NT2/D1 (cell line): ENCODE results near the gene UBE3D.
"Not testable (repeated sequence)": the region's sequence is repeated elsewhere in the genome, so short reads cannot be mapped to it uniquely, and the experiment has no call there.

Experiments used
- DNase-seq: peaks from one replicate; pipeline ENCODE4 v3.0.0-alpha.2; 2011; ENCODE audit warnings: low read depth, low spot score
- H3K27me3 ChIP-seq: 2 replicates; pipeline ENCODE4 v1.6.0; 2011; ENCODE audit warnings: mild to moderate bottlenecking; ENCODE audit not compliant: insufficient read length, insufficient read depth
- H3K36me3 ChIP-seq: 2 replicates; pipeline ENCODE4 v1.6.1; 2011; ENCODE audit warnings: mild to moderate bottlenecking, low read length, mixed read lengths; ENCODE audit not compliant: insufficient read depth, insufficient read length
- H3K4me1 ChIP-seq: 2 replicates; pipeline ENCODE4 v1.5.1; 2011; ENCODE audit not compliant: insufficient read depth, insufficient read length
- H3K4me3 ChIP-seq: 2 replicates; pipeline ENCODE4 v1.5.1; 2011; ENCODE audit warnings: low read depth; ENCODE audit not compliant: insufficient read length
- H3K9ac ChIP-seq: 2 replicates; pipeline ENCODE4 v1.6.0; 2011; ENCODE audit warnings: low read depth; ENCODE audit not compliant: insufficient read length
- H3K9me3 ChIP-seq: 2 replicates; pipeline ENCODE4 v1.5.1; 2011; ENCODE audit warnings: mild to moderate bottlenecking, low read length; ENCODE audit not compliant: insufficient read depth
- SUZ12 ChIP-seq: IDR thresholded peaks from 2 replicates; pipeline ENCODE4 v1.6.1; 2011; ENCODE audit not compliant: insufficient read length, insufficient read depth; ENCODE audit errors: extremely low read depth
- YY1 ChIP-seq: IDR thresholded peaks from 2 replicates; pipeline ENCODE4 v1.6.1; 2011; ENCODE audit not compliant: insufficient read length, insufficient read depth
- ZNF274 ChIP-seq: IDR thresholded peaks from 2 replicates; pipeline ENCODE4 v1.6.1; 2011; ENCODE audit warnings: mild to moderate bottlenecking, low read depth, low read length

UBE3D gene

DNA sequence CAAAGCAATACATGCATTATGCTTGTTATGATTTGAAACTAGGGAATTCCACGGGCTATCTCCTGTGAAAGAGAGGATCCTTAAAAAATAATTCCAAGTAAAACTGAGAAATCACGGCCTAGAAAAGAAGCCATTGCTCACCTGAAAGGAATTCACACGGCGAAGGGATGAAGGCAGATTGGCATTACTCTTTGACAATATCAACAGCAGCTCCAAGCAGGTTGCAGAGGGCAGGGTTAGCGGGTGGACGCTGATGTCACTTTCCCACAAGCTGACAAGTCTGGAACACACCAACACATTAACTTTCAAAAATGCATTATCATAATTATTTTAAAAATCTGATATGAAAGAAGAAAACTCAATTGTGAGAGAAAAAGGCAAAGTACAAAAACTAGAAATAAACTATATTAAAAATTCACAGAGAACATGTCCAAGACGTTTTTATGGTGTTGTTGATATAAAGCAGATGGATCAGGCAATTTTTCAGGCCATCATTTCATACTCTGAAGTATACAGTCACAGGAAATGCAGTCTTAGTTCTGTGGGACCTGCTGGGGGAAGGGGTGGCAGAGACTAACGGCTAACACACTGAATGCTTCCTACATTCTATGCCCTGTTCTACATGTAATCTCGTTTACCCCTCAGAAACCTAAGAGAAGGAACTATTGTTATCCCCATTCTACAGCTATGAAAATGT, 108.3 kb downstream of the UBE3D start:
- no peak for DNase-seq

DNA sequence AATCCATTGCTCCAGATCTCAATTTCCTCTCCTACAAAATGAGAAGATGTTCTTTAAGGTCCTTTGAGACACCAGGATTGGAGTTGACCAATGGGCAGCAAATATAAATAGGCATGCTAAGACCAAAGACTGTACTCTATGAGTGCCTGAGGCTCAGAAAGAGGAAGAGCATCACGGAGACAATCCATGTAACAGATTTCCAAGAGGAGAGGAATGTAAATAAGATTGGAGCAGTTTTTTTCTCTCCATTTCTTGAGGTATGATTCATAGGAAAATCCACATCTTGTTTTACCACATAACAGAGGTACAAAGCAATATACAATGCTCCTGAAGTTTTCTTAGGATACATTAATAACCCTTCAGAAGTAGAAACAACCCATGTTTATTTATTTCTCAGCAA, 109.8 kb downstream of the UBE3D start:
- Histone ChIP-seq H3K27me3 (no peaks in the 10 kb centered on the region), H3K4me3 (no peak overlapping the region), H3K9me3 (no peaks in the 10 kb centered on the region), H3K4me1 (no peaks in the 10 kb centered on the region), H3K36me3 (peaks cover 11% of the 10 kb centered on the region), H3K9ac (no peak overlapping the region)
- no peak for TF ChIP-seq SUZ12
- TF ChIP-seq ZNF274: no peak
- no peak for DNase-seq

More for the DNA sequence above, 108.3 kb downstream of the UBE3D start:
- H3K4me3 ChIP-seq: no peak overlapping the region
- H3K9ac ChIP-seq: no peak overlapping the region
- no peaks in the 10 kb centered on the region for H3K4me1 ChIP-seq
- H3K27me3 ChIP-seq: no peaks in the 10 kb centered on the region
- H3K36me3 ChIP-seq: peaks cover 5% of the 10 kb centered on the region
- no peaks in the 10 kb centered on the region for H3K9me3 ChIP-seq
- TF ChIP-seq ZNF274 (no peak), SUZ12 (no peak), YY1 (no peak)

DNA sequence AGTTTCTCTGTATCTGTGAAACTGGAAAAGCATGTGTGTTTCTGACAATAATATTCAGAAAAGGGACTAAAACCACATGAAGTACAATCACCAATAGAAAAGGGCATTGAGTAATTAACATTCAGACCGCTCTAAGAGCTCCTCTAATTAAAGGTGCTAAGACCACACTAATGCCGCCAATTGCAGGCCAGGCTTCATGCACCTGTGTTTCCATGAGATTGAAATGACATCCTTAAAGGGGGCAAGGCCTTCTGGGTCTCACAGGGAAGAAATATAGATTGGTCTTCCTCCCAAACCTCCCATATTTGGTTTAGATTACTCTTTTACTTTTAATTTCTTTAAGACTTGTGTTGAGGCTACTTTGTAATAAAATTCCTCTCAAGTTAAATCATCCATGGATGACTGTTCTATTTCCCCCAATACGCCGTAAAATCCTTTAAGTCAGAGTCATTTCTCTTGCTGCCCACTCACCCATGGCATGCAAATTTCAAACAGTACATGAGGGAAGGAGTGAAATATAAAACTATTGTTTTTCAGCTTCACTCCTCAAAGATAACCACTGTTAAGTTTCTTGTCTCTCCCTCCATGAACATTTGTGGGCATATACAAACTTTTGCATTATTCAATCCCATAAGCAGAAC, 110.6 kb downstream of the UBE3D start:
- no peak for DNase-seq
- TF ChIP-seq SUZ12: no peak
- TF ChIP-seq YY1: no peak
- Histone ChIP-seq H3K4me1 (no peaks in the 10 kb centered on the region), H3K36me3 (peaks cover 11% of the 10 kb centered on the region), H3K9me3 (no peaks in the 10 kb centered on the region), H3K9ac (no peak overlapping the region), H3K27me3 (no peaks in the 10 kb centered on the region), H3K4me3 (no peak overlapping the region)

DNA sequence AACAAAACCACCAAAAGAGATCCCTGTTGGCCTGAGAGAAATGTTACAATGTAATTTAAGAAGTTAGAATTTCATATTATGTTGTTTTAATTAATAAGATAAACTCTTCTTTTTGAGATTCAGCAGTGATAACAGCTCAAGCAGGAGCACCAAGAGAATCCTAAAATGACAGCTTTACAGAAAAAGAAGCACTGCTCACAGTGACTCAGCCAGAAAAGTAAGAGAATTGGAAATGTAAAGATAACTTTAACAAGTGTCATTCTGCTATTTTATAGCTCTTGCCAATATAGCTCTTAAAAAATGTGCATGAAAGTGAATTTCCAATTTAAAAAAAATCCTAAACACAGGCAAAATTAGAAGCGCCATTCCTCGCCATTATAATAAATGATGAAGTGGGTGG, 111.3 kb downstream of the UBE3D start:
- H3K36me3 ChIP-seq: peaks cover 11% of the 10 kb centered on the region
- H3K9ac ChIP-seq: no peak overlapping the region
- no peaks in the 10 kb centered on the region for H3K27me3 ChIP-seq
- H3K4me1 ChIP-seq: no peaks in the 10 kb centered on the region
- no peaks in the 10 kb centered on the region for H3K9me3 ChIP-seq
- no peak overlapping the region for H3K4me3 ChIP-seq
- TF ChIP-seq SUZ12: no peak
- no peak for TF ChIP-seq YY1
- no peak for TF ChIP-seq ZNF274
- DNase-seq: no peak

DNA sequence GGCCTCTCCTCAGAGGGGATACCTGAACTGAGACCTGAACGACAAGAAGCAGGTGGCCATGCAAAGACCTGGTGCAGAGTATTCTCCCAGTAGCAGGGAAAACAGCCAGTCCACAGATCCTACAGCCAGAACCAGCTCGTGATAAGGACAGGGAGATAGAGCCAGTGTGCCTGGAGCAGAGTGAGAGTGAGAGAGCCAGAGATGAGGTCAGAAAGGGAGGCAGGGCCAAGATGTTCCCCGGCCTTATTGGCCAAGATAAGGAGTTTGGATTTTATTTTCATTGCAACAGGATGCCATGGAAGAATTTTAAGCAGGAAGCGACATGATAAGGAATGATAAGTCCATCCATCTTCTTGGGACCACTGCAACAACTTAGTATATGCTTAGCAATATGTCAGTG, 111.8 kb downstream of the UBE3D start:
- no peaks in the 10 kb centered on the region for H3K27me3 ChIP-seq
- no peaks in the 10 kb centered on the region for H3K9me3 ChIP-seq
- no peak overlapping the region for H3K4me3 ChIP-seq
- H3K9ac ChIP-seq: no peak overlapping the region
- DNase-seq: no peak
- peaks cover 11% of the 10 kb centered on the region for H3K36me3 ChIP-seq
- TF ChIP-seq SUZ12 (no peak), YY1 (no peak), ZNF274 (no peak)
- no peaks in the 10 kb centered on the region for H3K4me1 ChIP-seq

DNA sequence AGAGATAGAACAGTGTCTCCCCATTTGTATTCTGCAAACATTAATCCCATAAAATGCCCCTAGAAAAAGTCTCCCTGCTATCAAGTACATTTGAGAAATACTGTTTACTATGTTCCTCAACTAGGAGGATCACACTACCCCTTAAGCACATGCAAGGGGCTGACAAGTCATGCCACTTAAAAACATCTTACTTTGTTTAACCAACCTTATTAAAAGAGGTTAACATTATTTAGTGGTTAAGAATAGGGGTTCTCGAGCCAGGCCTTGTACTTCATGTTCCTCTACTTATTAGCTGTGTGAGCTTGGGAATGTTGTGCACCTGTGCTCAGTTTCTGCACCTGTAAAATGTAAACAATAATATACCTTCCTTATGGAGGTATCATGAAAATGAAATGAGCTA, 113.7 kb downstream of the UBE3D start:
- no peak overlapping the region for H3K4me3 ChIP-seq
- H3K27me3 ChIP-seq: no peaks in the 10 kb centered on the region
- no peak overlapping the region for H3K9ac ChIP-seq
- H3K4me1 ChIP-seq: no peaks in the 10 kb centered on the region
- H3K9me3 ChIP-seq: no peaks in the 10 kb centered on the region
- peaks cover 11% of the 10 kb centered on the region for H3K36me3 ChIP-seq
- no peak for TF ChIP-seq SUZ12
- TF ChIP-seq ZNF274: no peak
- no peak for TF ChIP-seq YY1
- no peak for DNase-seq

DNA sequence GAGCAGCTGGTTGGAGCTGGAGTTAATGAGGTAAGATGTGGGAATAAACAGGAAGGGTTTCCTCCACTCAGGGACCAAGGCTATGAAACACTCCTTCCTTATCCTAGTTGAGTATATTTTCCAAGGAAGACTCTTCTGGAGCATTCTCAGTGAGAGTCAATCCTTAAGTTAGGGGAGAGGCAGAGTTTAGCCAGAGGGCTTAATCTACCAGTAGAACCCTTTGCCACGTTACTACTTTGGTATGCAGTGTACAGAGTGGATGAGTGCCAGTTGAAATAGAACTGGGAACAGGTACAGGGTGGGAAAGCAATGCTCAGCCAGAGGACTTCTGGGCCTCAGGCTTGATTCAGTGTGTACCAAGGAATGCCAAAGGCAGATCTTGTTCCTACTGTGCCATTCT, 114.3 kb downstream of the UBE3D start:
- Histone ChIP-seq H3K9me3 (no peaks in the 10 kb centered on the region), H3K36me3 (peaks cover 9% of the 10 kb centered on the region), H3K4me3 (no peak overlapping the region), H3K4me1 (no peaks in the 10 kb centered on the region), H3K9ac (no peak overlapping the region), H3K27me3 (no peaks in the 10 kb centered on the region)
- TF ChIP-seq SUZ12 (no peak), YY1 (no peak), ZNF274 (no peak)
- no peak for DNase-seq

DNA sequence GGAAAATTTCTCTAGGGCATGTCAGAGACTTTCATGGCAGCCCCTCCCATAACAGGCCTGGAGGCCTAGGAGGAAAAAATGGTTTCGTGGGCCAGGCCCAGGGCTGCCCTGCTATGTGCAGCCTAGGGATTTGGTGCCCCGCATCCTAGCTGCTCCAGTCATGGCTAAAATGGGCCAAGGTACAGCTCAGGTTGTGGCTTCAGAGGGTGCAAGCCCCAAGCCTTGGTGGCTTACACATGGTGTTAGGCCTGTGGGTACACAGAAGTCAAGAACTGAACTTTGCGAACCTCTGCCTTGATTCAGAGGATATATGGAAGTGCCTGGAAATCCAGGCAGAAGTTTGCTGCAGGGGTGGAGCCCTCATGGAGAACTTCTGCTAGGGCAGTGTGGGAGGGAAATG, 134.7 kb downstream of the UBE3D start:
- H3K4me3 ChIP-seq, H3K36me3 ChIP-seq, H3K9ac ChIP-seq, H3K27me3 ChIP-seq, DNase-seq, H3K4me1 ChIP-seq: not testable (repeated sequence)
- H3K9me3 ChIP-seq: peaks cover 39% of the 10 kb centered on the region; the same call in 1 of the 2 replicates
